Measurements from ENCODE around the gene LSS. TPM values are rescaled to one million over a fixed set of nuclear protein-coding genes. Genes with fewer than 3 reads are reported as not detected.

LSS gene
- total RNA-seq, 1 experiment from 2014 or later = 15.6 TPM

GRCh38 chr21:46165098-46165497 is 63.5 kb downstream of the LSS start:
- DNase-seq (ENCODE audit: low read depth, low spot score) = no peak
- in situ Hi-C loops (cut with HindIII; ENCODE audit: low pct_unique_long_range_greater_than_20kb, low sequenced_read_pairs) = no loop called here

GRCh38 chr21:46163380-46163779 is 65.2 kb downstream of the LSS start:
- no peak for DNase-seq (ENCODE audit: low read depth, low spot score)
- in situ Hi-C loops (cut with HindIII; ENCODE audit: low pct_unique_long_range_greater_than_20kb, low sequenced_read_pairs) = no loop called here

GRCh38 chr21:46161633-46162592 is 66.7 kb downstream of the LSS start:
- in situ Hi-C loops (cut with HindIII; ENCODE audit: low pct_unique_long_range_greater_than_20kb, low sequenced_read_pairs) = no loop called here
- DNase-seq (ENCODE audit: low read depth, low spot score) = no peak

DNA sequence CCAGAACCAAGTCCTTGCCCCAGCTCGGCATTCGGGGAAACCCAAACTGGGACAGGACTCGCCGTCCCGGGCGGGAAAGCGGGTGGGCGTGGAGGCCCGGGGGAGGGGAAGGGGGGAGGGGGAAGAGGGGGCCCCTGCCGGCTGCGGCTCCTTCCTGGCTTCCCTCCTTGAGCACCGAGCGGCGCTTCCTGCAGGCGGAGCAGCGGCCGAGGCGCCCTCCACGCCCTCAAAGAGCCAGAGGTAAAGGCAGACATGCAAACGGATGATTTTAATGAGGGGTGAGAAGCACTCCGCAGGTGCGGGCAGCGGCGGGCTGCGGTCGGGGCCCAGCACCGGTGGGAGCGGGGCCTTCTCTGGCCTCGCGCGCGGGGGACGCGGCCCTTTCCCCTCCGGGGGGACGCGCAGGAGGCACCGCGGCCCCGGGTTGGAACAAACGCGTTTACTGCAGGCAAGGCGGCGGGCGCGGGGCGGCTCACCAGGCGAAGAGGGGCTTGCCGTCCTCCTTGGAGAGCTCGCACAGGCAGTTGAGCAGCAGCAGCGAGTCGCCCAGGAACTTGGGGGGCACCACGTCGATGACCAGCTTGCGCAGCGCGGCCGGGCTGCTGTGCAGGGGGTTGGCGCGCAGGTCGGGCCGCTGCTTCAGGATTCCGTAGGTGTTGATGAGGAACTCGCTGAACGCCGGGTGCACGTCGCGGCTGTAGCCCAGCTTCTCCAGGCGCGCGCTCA is 67.5 kb downstream of the LSS start:
- DNase-seq (ENCODE audit: low read depth, low spot score) = no peak
- in situ Hi-C loops (cut with HindIII; ENCODE audit: low pct_unique_long_range_greater_than_20kb, low sequenced_read_pairs) = no loop called here

GRCh38 chr21:46160657-46160906 is 68.0 kb downstream of the LSS start:
- in situ Hi-C loops (cut with HindIII; ENCODE audit: low pct_unique_long_range_greater_than_20kb, low sequenced_read_pairs) = no loop called here
- no peak for DNase-seq (ENCODE audit: low read depth, low spot score)

DNA sequence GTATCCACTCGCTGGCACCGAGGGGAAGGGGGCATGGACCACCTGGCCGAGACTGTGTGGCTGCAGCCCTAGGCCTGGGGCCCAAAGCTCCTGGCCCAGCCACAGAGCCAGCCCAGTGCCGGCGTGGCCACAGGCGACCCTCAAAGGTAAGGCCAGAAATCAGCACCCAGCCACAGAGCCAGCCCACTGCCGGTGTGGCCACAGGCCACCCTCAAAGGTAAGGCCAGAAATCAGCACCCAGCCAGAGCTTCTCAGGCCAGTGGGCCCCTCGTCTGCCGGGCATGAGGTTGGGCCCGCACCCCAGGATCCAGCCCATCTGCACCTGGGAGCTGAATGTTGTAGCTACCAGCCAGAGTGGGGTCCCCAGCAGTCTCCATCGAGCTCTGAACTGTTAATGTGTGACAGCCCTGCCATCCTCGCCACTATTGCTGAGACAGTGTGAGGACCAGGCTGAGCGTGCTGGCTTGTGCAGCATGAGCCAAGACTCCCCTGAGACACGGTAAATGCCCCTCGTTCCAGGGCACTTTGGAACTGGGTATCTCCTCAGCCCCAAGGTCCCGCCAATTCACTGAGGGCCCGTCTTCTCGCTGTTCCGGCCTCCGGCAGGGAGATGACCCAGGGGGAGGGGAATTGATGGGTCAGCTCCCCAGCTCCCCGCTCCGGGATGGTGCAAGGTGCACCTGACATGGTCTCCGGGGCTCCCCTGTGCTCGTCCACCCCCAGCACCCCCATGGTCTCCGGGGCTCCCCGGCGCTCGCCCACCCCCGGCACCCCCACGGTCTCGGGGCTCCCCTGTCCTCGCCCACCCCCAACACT is 68.5 kb downstream of the LSS start:
- in situ Hi-C loops (cut with HindIII; ENCODE audit: low pct_unique_long_range_greater_than_20kb, low sequenced_read_pairs) = no loop called here
- no peak for DNase-seq (ENCODE audit: low read depth, low spot score)

GRCh38 chr21:46159390-46159789 is 69.2 kb downstream of the LSS start:
- in situ Hi-C loops (cut with HindIII; ENCODE audit: low pct_unique_long_range_greater_than_20kb, low sequenced_read_pairs) = no loop called here
- DNase-seq (ENCODE audit: low read depth, low spot score) = no peak

- in situ Hi-C loops (cut with HindIII; ENCODE audit: low pct_unique_long_range_greater_than_20kb, low sequenced_read_pairs) = no loop called here
Measured at GRCh38 chr21:46158666-46159300, 69.8 kb downstream of the LSS start.

GRCh38 chr21:46157987-46158451 is 70.6 kb downstream of the LSS start:
- DNase-seq (ENCODE audit: low read depth, low spot score) = no peak
- in situ Hi-C loops (cut with HindIII; ENCODE audit: low pct_unique_long_range_greater_than_20kb, low sequenced_read_pairs) = no loop called here

More at GRCh38 chr21:46158666-46159300, 69.8 kb downstream of the LSS start:
- no peak for DNase-seq (ENCODE audit: low read depth, low spot score)

DNA sequence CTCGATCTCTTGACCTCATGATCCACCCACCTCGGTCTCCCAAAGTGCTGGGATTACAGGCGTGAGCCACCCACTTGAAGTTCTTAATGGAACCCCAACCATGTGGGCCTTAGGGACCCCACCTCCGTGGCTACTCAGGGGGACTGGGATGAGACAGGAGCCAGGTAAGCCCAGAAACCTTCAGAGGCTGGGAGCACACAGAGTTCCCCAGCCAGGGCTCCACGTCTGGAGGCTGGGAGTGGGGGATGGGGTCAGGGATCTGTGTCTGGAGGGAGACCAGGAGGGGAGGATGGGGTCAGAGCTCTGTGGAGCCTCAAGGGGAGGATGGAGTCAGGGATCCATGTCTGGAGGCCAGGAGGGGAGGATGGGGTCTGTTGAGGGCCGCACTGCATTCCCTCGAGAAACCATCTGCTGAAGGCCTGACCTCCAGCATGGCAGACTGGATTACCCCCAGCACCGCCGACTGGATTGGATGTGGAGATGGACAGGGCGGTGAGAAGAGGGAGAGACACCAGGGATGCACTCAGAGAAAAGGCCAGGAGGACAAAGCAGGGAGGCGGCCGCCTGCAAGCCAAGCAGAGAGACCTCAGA is 71.1 kb downstream of the LSS start:
- no peak for DNase-seq (ENCODE audit: low read depth, low spot score)
- in situ Hi-C loops (cut with HindIII; ENCODE audit: low pct_unique_long_range_greater_than_20kb, low sequenced_read_pairs) = no loop called here

DNA sequence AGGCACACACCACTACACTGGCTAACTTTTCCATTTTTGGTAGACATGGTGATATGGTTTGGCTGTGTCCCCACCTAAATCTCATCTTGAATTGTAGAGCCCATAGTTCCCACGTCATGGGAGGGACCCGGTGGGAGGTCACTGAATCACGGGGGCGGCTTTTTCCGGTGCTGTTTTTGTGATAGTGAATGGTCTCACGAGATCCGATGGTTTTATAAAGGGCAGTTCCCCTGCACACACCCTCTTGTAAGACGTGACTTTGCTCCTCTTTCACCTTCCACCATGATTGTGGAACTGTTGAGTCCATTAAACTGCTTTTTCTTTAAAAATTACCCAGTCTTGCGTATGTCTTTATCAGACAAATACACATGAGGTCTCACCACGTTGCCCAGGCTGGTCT is 71.9 kb downstream of the LSS start:
- in situ Hi-C loops (cut with HindIII; ENCODE audit: low pct_unique_long_range_greater_than_20kb, low sequenced_read_pairs) = no loop called here
- no peak for DNase-seq (ENCODE audit: low read depth, low spot score)

GRCh38 chr21:46156378-46156645 is 72.3 kb downstream of the LSS start:
- no peak for DNase-seq (ENCODE audit: low read depth, low spot score)
- in situ Hi-C loops (cut with HindIII; ENCODE audit: low pct_unique_long_range_greater_than_20kb, low sequenced_read_pairs) = no loop called here

DNA sequence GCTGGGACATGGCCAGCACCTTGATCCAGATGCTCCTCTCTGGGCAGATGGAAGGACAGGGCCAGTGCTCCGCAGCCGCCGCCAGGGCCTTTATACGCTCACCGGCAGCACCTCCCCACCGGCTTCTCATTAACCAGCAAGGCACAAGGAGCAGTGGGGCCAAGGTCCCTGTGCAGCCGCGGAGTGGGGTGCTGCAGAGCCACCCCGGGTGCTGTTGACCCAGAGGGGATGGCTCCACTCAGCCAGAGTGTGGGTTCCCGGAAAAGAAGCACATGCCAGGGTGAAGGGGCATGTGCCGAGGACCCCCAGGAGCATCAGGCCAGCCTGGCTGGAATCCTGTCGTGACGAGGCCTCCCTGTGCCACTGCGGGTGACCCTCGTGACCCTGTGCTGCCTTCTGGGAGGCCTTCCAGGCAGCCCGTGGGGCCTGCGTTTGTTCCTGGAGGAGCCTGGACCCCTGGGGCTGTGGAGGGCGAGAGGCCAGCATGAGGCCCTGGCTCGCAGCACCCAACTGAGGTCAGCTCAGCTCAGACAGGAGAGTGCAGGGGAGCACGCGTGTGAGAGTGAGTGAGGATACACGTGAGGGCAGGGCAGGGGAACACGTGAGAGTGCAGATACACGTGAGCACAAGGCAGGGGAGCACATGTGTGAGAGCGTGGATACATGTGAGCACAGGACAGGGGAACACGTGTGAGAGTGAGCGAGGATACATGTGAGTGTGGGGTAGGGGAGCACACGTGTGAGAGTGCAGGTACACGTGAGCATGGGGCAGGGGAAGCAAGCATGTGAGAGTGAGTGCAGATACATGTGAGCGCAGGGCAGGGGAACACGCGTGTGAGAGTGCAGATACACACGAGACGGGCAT is 72.8 kb downstream of the LSS start, which contains the start of gene FTCD:
TSS of gene FTCD (minus strand) at position 66 of the 864 bp plus-strand sequence. CDS start at position 10, 56 bp downstream.
- no peak for DNase-seq (ENCODE audit: low read depth, low spot score)
- in situ Hi-C loops (cut with HindIII; ENCODE audit: low pct_unique_long_range_greater_than_20kb, low sequenced_read_pairs) = no loop called here

DNA sequence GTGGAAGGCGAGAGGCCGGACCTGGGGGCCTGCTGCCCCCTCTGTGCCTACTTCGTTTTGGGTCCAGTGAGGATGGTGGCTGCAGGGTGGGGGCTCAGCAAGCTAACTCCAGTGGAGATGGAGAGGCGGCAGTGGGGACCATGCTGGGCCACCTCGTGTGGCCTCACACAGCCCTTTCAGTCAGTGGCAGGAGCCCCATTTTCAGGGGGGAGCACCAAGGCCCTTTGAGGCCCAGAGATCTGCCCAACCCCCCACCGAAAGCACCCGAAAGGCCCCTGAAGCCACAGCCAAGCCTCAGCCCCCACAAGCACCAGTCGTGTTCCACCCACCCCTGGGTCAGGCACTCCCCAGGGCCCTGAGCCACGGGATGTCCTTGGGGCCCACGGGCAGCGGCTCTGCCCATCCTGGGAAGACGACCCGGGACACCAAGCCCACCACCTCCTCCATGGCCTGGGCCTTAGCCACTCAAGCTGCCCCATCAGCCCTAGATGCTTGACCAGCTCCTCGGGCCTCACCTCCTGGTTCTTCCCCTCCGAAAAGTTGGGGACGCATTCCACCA is 73.5 kb downstream of the LSS start:
- in situ Hi-C loops (cut with HindIII; ENCODE audit: low pct_unique_long_range_greater_than_20kb, low sequenced_read_pairs) = no loop called here

GRCh38 chr21:46154155-46154954 is 74.2 kb downstream of the LSS start:
- no peak for DNase-seq (ENCODE audit: low read depth, low spot score)
- in situ Hi-C loops (cut with HindIII; ENCODE audit: low pct_unique_long_range_greater_than_20kb, low sequenced_read_pairs) = no loop called here

More for the DNA sequence above, 73.5 kb downstream of the LSS start:
- DNase-seq (ENCODE audit: low read depth, low spot score) = no peak
